AG04449 (cell line): ENCODE measurements around the gene MLLT1.

Source experiments
- CTCF ChIA-PET: fragments of 350-600 bp; formaldehyde crosslinking; extraction: SDS; loops from one replicate; lab custom pipeline; 2021; ENCODE audit warnings: antibody characterized with exemption; lab: Yijun Ruan, JAX
- POLR2A ChIA-PET: fragments of 400-600, 350-600 bp; formaldehyde crosslinking; extraction: SDS; loops from one replicate; lab custom pipeline; 2020; ENCODE audit warnings: antibody characterized with exemption, inconsistent platforms; lab: Yijun Ruan, JAX
- DNase-seq: peaks from one replicate; pipeline ENCODE4 v3.0.0-alpha.2; 2010; ENCODE audit warnings: low read depth, low spot score
- H3K4me3 ChIP-seq: 2 replicates; pipeline ENCODE4 v1.5.1; 2011; ENCODE audit warnings: low read depth, mild to moderate bottlenecking, control low read depth, low read length
- CTCF ChIP-seq: IDR thresholded peaks from one replicate; pipeline ENCODE4 v1.5.1; 2011; ENCODE audit warnings: mild to moderate bottlenecking, moderate library complexity, low read length, control low read depth, inconsistent platforms; ENCODE audit not compliant: insufficient read depth; ENCODE audit errors: missing control alignments

The MLLT1 gene

GRCh38 chr19:6273701-6274601 is 5.8 kb downstream of the MLLT1 start:
- ChIA-PET POLR2A (no interaction called here), CTCF (interaction anchor here (1.0 kb wide), 1 partner anchor 56 kb away, joined by 3 read pairs; no protein-coding TSS in a partner anchor)
- no peak overlapping the region for H3K4me3 ChIP-seq
- TF ChIP-seq CTCF, result no peak
- no peak for DNase-seq

- H3K4me3 ChIP-seq, result no peak overlapping the region
- POLR2A ChIA-PET, result no interaction called here
- TF ChIP-seq CTCF, result no peak
- DNase-seq, result no peak
- CTCF ChIA-PET, result interaction anchor here (3.0 kb wide), 1 partner anchor 54 kb away, joined by 24 read pairs; no protein-coding TSS in a partner anchor
Observed at GRCh38 chr19:6272913-6273600, 6.7 kb downstream of the MLLT1 start.

- CTCF ChIA-PET, result interaction anchor here (0.6 to 3.3 kb wide), 6 partner anchors 8 to 127 kb away, joined by 3 to 24 read pairs (median 3); no protein-coding TSS in a partner anchor
- H3K4me3 ChIP-seq, result peak overlapping the region; percentile 23
- no peak for TF ChIP-seq CTCF
- POLR2A ChIA-PET, result no interaction called here
- DNase-seq, result no peak
Observed at GRCh38 chr19:6272411-6272791, 7.4 kb downstream of the MLLT1 start.

- ChIA-PET POLR2A (no interaction called here), CTCF (interaction anchor here (0.6 to 3.3 kb wide), 9 partner anchors 9 to 127 kb away, joined by 3 to 24 read pairs (median 3); no protein-coding TSS in a partner anchor)
- DNase-seq, result no peak
- H3K4me3 ChIP-seq, result peak overlapping the region; percentile 23
- TF ChIP-seq CTCF, result peak; percentile 24
Observed at GRCh38 chr19:6271721-6272410, 7.9 kb downstream of the MLLT1 start.

GRCh38 chr19:6271251-6271650 is 8.5 kb downstream of the MLLT1 start:
- no peak overlapping the region for H3K4me3 ChIP-seq
- CTCF ChIA-PET, result interaction anchor here (0.8 to 3.3 kb wide), 6 partner anchors 9 to 53 kb away, joined by 3 to 24 read pairs (median 4); no protein-coding TSS in a partner anchor
- POLR2A ChIA-PET, result no interaction called here
- no peak for DNase-seq
- TF ChIP-seq CTCF, result peak; percentile 1
